Mammary epithelial cell (primary cell): Measurements from ENCODE around the gene UNC5A.

Experiments
- EZH2 ChIP-seq: IDR thresholded peaks from 2 replicates; pipeline ENCODE4 v1.6.1; 2012; ENCODE audit warnings: low read length, inconsistent platforms, borderline replicate concordance
- TF ChIP-seq, protein P1 (sequence below), 2 donors: IDR thresholded peaks in 1 of 2; conservative IDR thresholded peaks in 1 of 2; 2 replicates each; pipeline ENCODE4 v1.5.1; 2011 to 2012; ENCODE audit warnings: inconsistent platforms in 2 of 2, low read length in 2 of 2, mild to moderate bottlenecking in 2 of 2, control low read depth in 1 of 2, low read depth in 1 of 2; ENCODE audit not compliant: insufficient read depth in 1 of 2; ENCODE audit errors: extremely low read depth in 1 of 2

DNA sequence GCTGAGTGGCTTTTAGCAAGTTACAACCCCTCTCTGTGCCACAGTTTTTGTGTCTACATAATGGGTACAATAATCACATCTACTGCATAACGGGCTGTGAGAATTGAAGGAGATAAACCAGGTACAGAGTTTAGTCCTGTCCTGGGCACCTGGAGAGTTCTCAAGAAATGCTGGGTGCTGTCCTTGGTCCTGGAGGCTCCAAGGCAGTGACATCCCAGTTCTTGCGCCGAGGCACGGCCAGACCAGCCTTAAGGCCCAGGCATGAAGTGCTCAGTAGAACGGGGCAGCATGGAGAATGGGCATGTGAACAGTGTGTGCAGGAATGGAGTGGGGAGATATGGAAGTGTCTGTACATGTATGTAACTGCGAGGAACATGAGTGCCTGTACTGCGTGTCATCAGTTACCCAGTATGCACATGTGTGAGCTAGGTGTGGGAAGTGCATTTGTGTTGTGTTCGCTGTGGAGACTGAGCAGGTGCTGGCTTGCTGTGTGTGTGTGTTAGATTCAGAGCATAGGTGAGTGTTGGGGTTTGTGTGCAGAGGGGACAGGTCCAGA is 6.3 kb upstream of the UNC5A start:
- TF ChIP-seq, protein P1, sequence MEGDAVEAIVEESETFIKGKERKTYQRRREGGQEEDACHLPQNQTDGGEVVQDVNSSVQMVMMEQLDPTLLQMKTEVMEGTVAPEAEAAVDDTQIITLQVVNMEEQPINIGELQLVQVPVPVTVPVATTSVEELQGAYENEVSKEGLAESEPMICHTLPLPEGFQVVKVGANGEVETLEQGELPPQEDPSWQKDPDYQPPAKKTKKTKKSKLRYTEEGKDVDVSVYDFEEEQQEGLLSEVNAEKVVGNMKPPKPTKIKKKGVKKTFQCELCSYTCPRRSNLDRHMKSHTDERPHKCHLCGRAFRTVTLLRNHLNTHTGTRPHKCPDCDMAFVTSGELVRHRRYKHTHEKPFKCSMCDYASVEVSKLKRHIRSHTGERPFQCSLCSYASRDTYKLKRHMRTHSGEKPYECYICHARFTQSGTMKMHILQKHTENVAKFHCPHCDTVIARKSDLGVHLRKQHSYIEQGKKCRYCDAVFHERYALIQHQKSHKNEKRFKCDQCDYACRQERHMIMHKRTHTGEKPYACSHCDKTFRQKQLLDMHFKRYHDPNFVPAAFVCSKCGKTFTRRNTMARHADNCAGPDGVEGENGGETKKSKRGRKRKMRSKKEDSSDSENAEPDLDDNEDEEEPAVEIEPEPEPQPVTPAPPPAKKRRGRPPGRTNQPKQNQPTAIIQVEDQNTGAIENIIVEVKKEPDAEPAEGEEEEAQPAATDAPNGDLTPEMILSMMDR (conservative IDR thresholded peaks at IDR 0.05 in 1 of 2, IDR thresholded peaks at IDR 0.05 in 1 of 2; ENCODE audit: extremely low read depth in 1 of 2, insufficient read depth in 1 of 2, low read depth in 1 of 2, low read length in 2 of 2) = no peak
- no peak for TF ChIP-seq EZH2
